Neural cell (in vitro differentiated cells): ENCODE data around the gene NECAP2. TPM values are rescaled to one million over a fixed set of nuclear protein-coding genes. Genes with fewer than 3 reads are reported as not detected.

Experiments used
- H2AFZ ChIP-seq: fragments of 200-600, 300-800 bp; sonication (generic), shearing (Covaris generic); 2 replicates; pipeline ENCODE4 v1.6.0; 2014; ENCODE audit warnings: low read depth, mild to moderate bottlenecking, antibody characterized with exemption, low read length, moderate library complexity
- H3F3A ChIP-seq: fragments of 200-600 bp; shearing (Covaris generic); 2 replicates; pipeline ENCODE4 v1.6.1; 2016; ENCODE audit warnings: mild to moderate bottlenecking, moderate library complexity, mixed read lengths, antibody characterized with exemption, low read length; ENCODE audit not compliant: insufficient read depth, poor library complexity, severe bottlenecking
- H3K27ac ChIP-seq: fragments of 200-600, 300-800 bp; sonication (generic), shearing (Covaris generic); 2 replicates; pipeline ENCODE4 v1.5.1; 2014; ENCODE audit warnings: mild to moderate bottlenecking, low read length, moderate library complexity
- H3K27me3 ChIP-seq: fragments of 300-800, 200-600 bp; sonication (generic), shearing (Covaris generic); 2 replicates; pipeline ENCODE4 v1.6.0; 2014; ENCODE audit warnings: mild to moderate bottlenecking, low read depth, low read length, moderate library complexity; ENCODE audit not compliant: insufficient read depth
- H3K36me3 ChIP-seq: fragments of 300-800, 200-600 bp; sonication (generic), shearing (Covaris generic); 2 replicates; pipeline ENCODE4 v1.5.1; 2014; ENCODE audit warnings: mild to moderate bottlenecking, antibody characterized with exemption, low read length, moderate library complexity; ENCODE audit not compliant: insufficient read depth
- H3K4me2 ChIP-seq: fragments of 300-800, 200-600 bp; sonication (generic), shearing (Covaris generic); 2 replicates; pipeline ENCODE4 v1.6.0; 2014; ENCODE audit warnings: mild to moderate bottlenecking, low read length
- H3K4me3 ChIP-seq: fragments of 300-800, 200-600 bp; sonication (generic), shearing (Covaris generic); 2 replicates; pipeline ENCODE4 v1.5.1; 2014; ENCODE audit warnings: mild to moderate bottlenecking, low read length, moderate library complexity
- H3K79me2 ChIP-seq: fragments of 200-600 bp; shearing (Covaris generic); replicated peaks from 2 replicates; pipeline ENCODE4 v1.6.0; 2014; ENCODE audit warnings: mild to moderate bottlenecking, low read length, moderate library complexity; ENCODE audit not compliant: insufficient read depth
- H3K9ac ChIP-seq: fragments of 300-800, 200-600 bp; sonication (generic), shearing (Covaris generic); 2 replicates; pipeline ENCODE4 v1.6.1; 2016; ENCODE audit warnings: mild to moderate bottlenecking, low read length, mixed read lengths
- H3K9me2 ChIP-seq: fragments of 200-600 bp; shearing (Covaris generic); 2 replicates; pipeline ENCODE4 v1.6.1; 2016; ENCODE audit warnings: mild to moderate bottlenecking, low read length, mixed read lengths; ENCODE audit not compliant: insufficient read depth
- H3K9me3 ChIP-seq: fragments of 200-600, 300-800 bp; sonication (generic), shearing (Covaris generic); 2 replicates; pipeline ENCODE4 v1.6.1; 2016; ENCODE audit warnings: mild to moderate bottlenecking, mixed run types, low read length, moderate library complexity, mixed read lengths
- H4K20me1 ChIP-seq: fragments of 200-600 bp; shearing (Covaris generic); 2 replicates; pipeline ENCODE4 v1.6.1; 2016; ENCODE audit warnings: mild to moderate bottlenecking, mixed run types; ENCODE audit not compliant: insufficient read depth
- CTCF ChIP-seq: fragments of 450-650 bp; IDR thresholded peaks from 2 replicates; pipeline ENCODE4 v1.5.1; 2014; ENCODE audit warnings: antibody characterized with exemption, mild to moderate bottlenecking, moderate library complexity; ENCODE audit not compliant: poor library complexity, severe bottlenecking
- EP300 ChIP-seq: fragments of 450-650 bp; conservative IDR thresholded peaks from 2 replicates; pipeline ENCODE4 v1.6.1; 2014; ENCODE audit warnings: antibody characterized with exemption, mild to moderate bottlenecking, moderate library complexity; ENCODE audit not compliant: poor library complexity, severe bottlenecking
- EZH2 ChIP-seq: fragments of 200-600, 300-800 bp; shearing (Covaris generic), sonication (generic); IDR thresholded peaks from 2 replicates; pipeline ENCODE4 v1.6.1; 2014; ENCODE audit warnings: antibody characterized with exemption, low read length, borderline replicate concordance, mild to moderate bottlenecking; ENCODE audit not compliant: insufficient read depth, poor library complexity, severe bottlenecking
- MXI1 ChIP-seq: fragments of 450-650 bp; conservative IDR thresholded peaks from 2 replicates; pipeline ENCODE4 v1.6.1; 2014; ENCODE audit warnings: antibody characterized with exemption, mild to moderate bottlenecking; ENCODE audit not compliant: poor library complexity, severe bottlenecking
- POLR2AphosphoS5 ChIP-seq: IDR thresholded peaks from 2 replicates; pipeline ENCODE4 v1.6.1; 2012
- RAD21 ChIP-seq: fragments of 450-650 bp; conservative IDR thresholded peaks from 2 replicates; pipeline ENCODE4 v1.6.1; 2014; ENCODE audit warnings: antibody characterized with exemption, mild to moderate bottlenecking, moderate library complexity
- REST ChIP-seq: IDR thresholded peaks from 2 replicates; pipeline ENCODE4 v1.6.1; 2012; ENCODE audit warnings: borderline replicate concordance
- SMC3 ChIP-seq: fragments of 450-650 bp; conservative IDR thresholded peaks from 2 replicates; pipeline ENCODE4 v1.6.1; 2014; ENCODE audit warnings: antibody characterized with exemption, mild to moderate bottlenecking, moderate library complexity; ENCODE audit not compliant: poor library complexity
- TAF1 ChIP-seq: IDR thresholded peaks from 2 replicates; pipeline ENCODE4 v1.6.1; 2012; ENCODE audit warnings: low read depth
- polyA plus RNA-seq: library from polyadenylated mRNA; depleted of rRNA; stranded (reverse); fragments of >200 nt; gene quantifications from 2 replicates; pipeline ENCODE4 v1.2.3, GENCODE V29; 2014

NECAP2 gene
- polyA plus RNA-seq, 1 donor from 2014 or later, result 80.2 TPM

GRCh38 chr1:16409536-16410152 lies 30.9 kb upstream of the NECAP2 start:
- no peak overlapping the region for H3K27ac ChIP-seq
- H3K36me3 ChIP-seq, result no peaks in the 10 kb centered on the region
- TF ChIP-seq EP300, result no peak
- no peak for TF ChIP-seq CTCF
- no peak for TF ChIP-seq POLR2AphosphoS5
- TF ChIP-seq TAF1, result no peak
- no peak for TF ChIP-seq RAD21
- TF ChIP-seq MXI1, result no peak
- no peak for TF ChIP-seq SMC3
- TF ChIP-seq REST, result no peak
- TF ChIP-seq EZH2, result no peak
- H3K27me3 ChIP-seq, result no peaks in the 10 kb centered on the region
- H2AFZ ChIP-seq, result no peak overlapping the region
- H3K4me2 ChIP-seq, result no peak overlapping the region
- no peak overlapping the region for H3K9ac ChIP-seq
- no peaks in the 10 kb centered on the region for H3K9me2 ChIP-seq
- H3K79me2 ChIP-seq, result no peaks in the 10 kb centered on the region
- H3K9me3 ChIP-seq, result no peaks in the 10 kb centered on the region
- H4K20me1 ChIP-seq, result no peaks in the 10 kb centered on the region
- no peaks in the 10 kb centered on the region for H3F3A ChIP-seq
- H3K4me3 ChIP-seq, result no peak overlapping the region

- no peak overlapping the region for H3K9ac ChIP-seq
- no peak overlapping the region for H3K27ac ChIP-seq
- TF ChIP-seq MXI1, result no peak
- TF ChIP-seq TAF1, result no peak
- no peak for TF ChIP-seq EZH2
- TF ChIP-seq SMC3, result no peak
- no peak for TF ChIP-seq POLR2AphosphoS5
- no peak for TF ChIP-seq CTCF
- TF ChIP-seq RAD21, result no peak
- H3K9me2 ChIP-seq, result no peaks in the 10 kb centered on the region
- H3K9me3 ChIP-seq, result no peaks in the 10 kb centered on the region
- H3K79me2 ChIP-seq, result no peaks in the 10 kb centered on the region
- H4K20me1 ChIP-seq, result no peaks in the 10 kb centered on the region
- no peak overlapping the region for H2AFZ ChIP-seq
- H3F3A ChIP-seq, result no peaks in the 10 kb centered on the region
- H3K27me3 ChIP-seq, result no peaks in the 10 kb centered on the region
- H3K4me2 ChIP-seq, result no peak overlapping the region
- no peaks in the 10 kb centered on the region for H3K36me3 ChIP-seq
- H3K4me3 ChIP-seq, result no peak overlapping the region
Observed at GRCh38 chr1:16410803-16411202, 29.7 kb upstream of the NECAP2 start.
